Putamen (tissue), 1 donor: Measurements from ENCODE around the gene SPTBN2.
A peak's percentile ranks its signal among the peaks of the same experiment; 100 is the strongest.
"Not testable (repeated sequence)": the region's sequence is repeated elsewhere in the genome, so short reads cannot be mapped to it uniquely, and the experiment has no call there.

Source experiments
- DNase-seq: peaks from one replicate; pipeline ENCODE4 v3.0.0-alpha.2; 2016; ENCODE audit warnings: low spot score

The SPTBN2 gene

GRCh38 chr11:66684635-66685034, 44.4 kb downstream of the SPTBN2 start:
- DNase-seq = no peak

GRCh38 chr11:66683877-66684276, 45.1 kb downstream of the SPTBN2 start:
- DNase-seq = no peak

GRCh38 chr11:66680966-66681645, 47.9 kb downstream of the SPTBN2 start:
- DNase-seq = no peak

GRCh38 chr11:66677599-66678375, 51.2 kb downstream of the SPTBN2 start, which contains the start of gene RBM4B:
Gene RBM4B, minus strand, starts transcription at chr11:66677887. Its CDS starts 808 bp downstream, at chr11:66677079.
- peak; percentile 96 for DNase-seq

GRCh38 chr11:66676931-66677598, 52.0 kb downstream of the SPTBN2 start:
- DNase-seq = no peak

- no peak for DNase-seq
Observed at GRCh38 chr11:66676282-66676919, 52.6 kb downstream of the SPTBN2 start.

- no peak for DNase-seq
Observed at GRCh38 chr11:66674964-66675602, 53.9 kb downstream of the SPTBN2 start.

- no peak for DNase-seq
Observed at GRCh38 chr11:66670816-66671215, 58.2 kb downstream of the SPTBN2 start.

- no peak for DNase-seq
Observed at GRCh38 chr11:66665369-66665768, 63.6 kb downstream of the SPTBN2 start.

GRCh38 chr11:66663741-66664296, 65.2 kb downstream of the SPTBN2 start:
- no peak for DNase-seq

- no peak for DNase-seq
Observed at GRCh38 chr11:66659763-66660162, 69.3 kb downstream of the SPTBN2 start.

GRCh38 chr11:66653123-66653522, 75.9 kb downstream of the SPTBN2 start:
- DNase-seq = no peak

GRCh38 chr11:66652651-66653050, 76.4 kb downstream of the SPTBN2 start:
- DNase-seq = no peak

GRCh38 chr11:66651016-66651415, 78.0 kb downstream of the SPTBN2 start:
- no peak for DNase-seq

- DNase-seq = no peak
Observed at GRCh38 chr11:66649903-66650302, 79.1 kb downstream of the SPTBN2 start.

- DNase-seq = no peak
Observed at GRCh38 chr11:66646828-66647227, 82.2 kb downstream of the SPTBN2 start.

- DNase-seq = no peak
Observed at GRCh38 chr11:66643745-66644437, 85.1 kb downstream of the SPTBN2 start.

GRCh38 chr11:66641834-66642233, 87.2 kb downstream of the SPTBN2 start:
- no peak for DNase-seq

- DNase-seq = not testable (repeated sequence)
Observed at GRCh38 chr11:66639814-66640340, 89.1 kb downstream of the SPTBN2 start.

GRCh38 chr11:66639066-66639813, 89.8 kb downstream of the SPTBN2 start:
- DNase-seq = peak; percentile 51
